B cell (primary cell): ENCODE measurements around the gene DPAGT1.

Experiments used
- CTCF ChIP-seq: fragments of 200-600 bp; IDR thresholded peaks from one replicate; pipeline ENCODE4 v1.8.0; 2022; ENCODE audit warnings: antibody characterized with exemption, mild to moderate bottlenecking
- EZH2 ChIP-seq: IDR thresholded peaks from 2 replicates; pipeline ENCODE4 v1.6.1; 2012; ENCODE audit warnings: borderline replicate concordance, low read depth, mild to moderate bottlenecking, moderate library complexity, low read length; ENCODE audit not compliant: insufficient read depth, poor library complexity, severe bottlenecking

GRCh38 chr11:119112314-119113020 is 10.8 kb upstream of the DPAGT1 start:
- TF ChIP-seq CTCF (no peak), EZH2 (no peak)
